Endothelial cell of umbilical vein (primary cell): Measurements from ENCODE around the gene MRPL53. TPM values are rescaled to one million over a fixed set of nuclear protein-coding genes. Genes with fewer than 3 reads are reported as not detected.

ENCODE experiments used
- BruUV-seq: library from RNA; stranded (reverse); fragments of 400-500 nt; replicated peaks from 2 replicates; lab custom pipeline; 2021; lab: Mats Ljungman, UMichigan
- CTCF ChIA-PET: fragments of 300-600, 350-600 bp; sonication (Branson Sonifier 250); formaldehyde crosslinking; loops from one replicate; lab custom pipeline; 2021; ENCODE audit warnings: antibody characterized with exemption, inconsistent platforms; lab: Charles Lee
- POLR2A ChIA-PET: fragments of 300-600, 350-600 bp; sonication (Branson Sonifier 250); formaldehyde crosslinking; loops from one replicate; lab custom pipeline; 2021; ENCODE audit warnings: antibody characterized with exemption, inconsistent platforms; lab: Charles Lee
- DNase-seq: peaks from one replicate; pipeline ENCODE4 v3.0.0-alpha.2; 2011; ENCODE audit warnings: low read depth, low spot score
- FAIRE-seq: peaks from 2 replicates; lab custom pipeline; 2011; peaks lifted over from hg19 to GRCh38; lab: Jason Lieb, UNC
- H2AFZ ChIP-seq: 2 replicates; pipeline ENCODE4 v1.6.0; 2012; ENCODE audit warnings: low read depth, low read length, control low read depth, inconsistent platforms
- H3K27ac ChIP-seq: 2 replicates; pipeline ENCODE4 v1.5.1; 2011; ENCODE audit warnings: low read depth, mild to moderate bottlenecking, control low read depth, low read length, moderate library complexity; ENCODE audit not compliant: insufficient read depth
- H3K27me3 ChIP-seq, 2 experiments: 2 replicates each; pipeline versions ENCODE4 v1.6.0 to v1.6.1; 2011; ENCODE audit warnings: low read length in 2 of 2, mixed read lengths in 1 of 2; ENCODE audit not compliant: control insufficient read depth in 2 of 2, insufficient read depth in 2 of 2
- H3K36me3 ChIP-seq, 2 experiments: 2 replicates in 1 of 2; 3 replicates in 1 of 2; pipeline ENCODE4 v1.5.1; 2011; ENCODE audit warnings: low read length in 2 of 2, mild to moderate bottlenecking in 1 of 2, moderate library complexity in 1 of 2; ENCODE audit not compliant: control insufficient read depth in 2 of 2, insufficient read depth in 2 of 2; ENCODE audit errors: extremely low read depth in 1 of 2
- H3K4me1 ChIP-seq: 3 replicates; pipeline ENCODE4 v1.5.1; 2011; ENCODE audit warnings: mild to moderate bottlenecking, low read length; ENCODE audit not compliant: control insufficient read depth, insufficient read depth; ENCODE audit errors: extremely low read depth
- H3K4me2 ChIP-seq: 2 replicates; pipeline ENCODE4 v1.6.1; 2011; ENCODE audit warnings: low read length, control low read depth, mixed read lengths; ENCODE audit not compliant: insufficient read depth
- H3K4me3 ChIP-seq, 3 experiments: fragments of 200-600 bp in 1 of 3; sonication (generic), shearing (Covaris generic) in 1 of 3; replicated peaks in 1 of 3; 2 replicates each; pipeline ENCODE4 v1.5.1; 2011 to 2016; ENCODE audit warnings: control low read depth in 3 of 3, low read length in 3 of 3, mild to moderate bottlenecking in 2 of 3, inconsistent platforms in 1 of 3, low read depth in 1 of 3, moderate library complexity in 1 of 3; ENCODE audit not compliant: insufficient read depth in 1 of 3
- H3K79me2 ChIP-seq: 2 replicates; pipeline ENCODE4 v1.6.0; 2012; ENCODE audit warnings: low read length, inconsistent platforms; ENCODE audit not compliant: control insufficient read depth, insufficient read depth
- H3K9ac ChIP-seq: replicated peaks from 2 replicates; pipeline ENCODE3; 2011; ENCODE audit warnings: low read length, control low read depth; ENCODE audit not compliant: insufficient read depth; ENCODE audit errors: extremely low read depth
- H3K9me1 ChIP-seq: replicated peaks from 3 replicates; pipeline ENCODE4 v1.6.0; 2011; ENCODE audit warnings: mild to moderate bottlenecking, low read length; ENCODE audit not compliant: control insufficient read depth, insufficient read depth; ENCODE audit errors: extremely low read depth
- H3K9me3 ChIP-seq: replicated peaks from 2 replicates; pipeline ENCODE4 v1.5.1; 2012; ENCODE audit warnings: low read length, inconsistent platforms; ENCODE audit not compliant: control insufficient read depth, insufficient read depth
- H4K20me1 ChIP-seq: replicated peaks from 2 replicates; pipeline ENCODE3; 2011; ENCODE audit warnings: mild to moderate bottlenecking, low read length; ENCODE audit not compliant: control insufficient read depth, insufficient read depth; ENCODE audit errors: extremely low read depth
- FOS ChIP-seq: IDR thresholded peaks from 2 replicates; pipeline ENCODE4 v1.6.1; 2011; ENCODE audit warnings: mild to moderate bottlenecking, low read length, moderate library complexity, borderline replicate concordance; ENCODE audit not compliant: insufficient read depth
- JUN ChIP-seq: IDR thresholded peaks from 2 replicates; pipeline ENCODE4 v1.6.1; 2011; ENCODE audit warnings: borderline replicate concordance, low read depth; ENCODE audit not compliant: insufficient read length, insufficient read depth
- POLR2AphosphoS5 ChIP-seq: IDR thresholded peaks from 2 replicates; pipeline ENCODE4 v1.6.1; 2012; ENCODE audit warnings: low read depth, mild to moderate bottlenecking, control low read depth, low read length, moderate library complexity; ENCODE audit not compliant: insufficient read depth
- dilution Hi-C: fragments of 300-500 bp; cut with MboI; formaldehyde crosslinking; loops from one replicate; pipeline ENCODE4 v1.15.0; 2019; ENCODE audit warnings: low sequenced_read_pairs; ENCODE audit not compliant: extremely low pct_ligation_motif_present
- intact Hi-C: fragments of 100-400 bp; cut with micrococcal nuclease; formaldehyde crosslinking; loops from one replicate; pipeline ENCODE4 v1.10.0; 2022
- polyA plus RNA-seq, 4 experiments: library from polyadenylated mRNA; depleted of rRNA in 3 of 4; stranded (reverse) in 3 of 4; unstranded in 1 of 4; fragments of >200 nt; gene quantifications; 2 replicates each; pipeline versions ENCODE4 v1.2.1 to v1.2.3, GENCODE V29; 2011 to 2012; ENCODE audit warnings: missing spikeins in 1 of 4
- total RNA-seq: library from RNA; stranded (reverse); gene quantifications from 2 replicates; pipeline ENCODE4 v1.2.3, GENCODE V29; 2021
- TF ChIP-seq, protein P1 (sequence below), 2 donors: IDR thresholded peaks; 1 replicate in 1 of 2; 2 replicates in 1 of 2; pipeline ENCODE4 v1.5.1; 2011; ENCODE audit warnings: low read length in 2 of 2, mild to moderate bottlenecking in 2 of 2, moderate library complexity in 2 of 2, control low read depth in 1 of 2, inconsistent platforms in 1 of 2, low read depth in 1 of 2; ENCODE audit not compliant: insufficient read depth in 1 of 2; ENCODE audit errors: extremely low read depth in 1 of 2

MRPL53 gene
- total and polyA plus RNA-seq, 2 donors (not counting 3 experiments of a cell fraction or from before 2014, with no cell fraction given), result 68.7 to 69.7 TPM

DNA sequence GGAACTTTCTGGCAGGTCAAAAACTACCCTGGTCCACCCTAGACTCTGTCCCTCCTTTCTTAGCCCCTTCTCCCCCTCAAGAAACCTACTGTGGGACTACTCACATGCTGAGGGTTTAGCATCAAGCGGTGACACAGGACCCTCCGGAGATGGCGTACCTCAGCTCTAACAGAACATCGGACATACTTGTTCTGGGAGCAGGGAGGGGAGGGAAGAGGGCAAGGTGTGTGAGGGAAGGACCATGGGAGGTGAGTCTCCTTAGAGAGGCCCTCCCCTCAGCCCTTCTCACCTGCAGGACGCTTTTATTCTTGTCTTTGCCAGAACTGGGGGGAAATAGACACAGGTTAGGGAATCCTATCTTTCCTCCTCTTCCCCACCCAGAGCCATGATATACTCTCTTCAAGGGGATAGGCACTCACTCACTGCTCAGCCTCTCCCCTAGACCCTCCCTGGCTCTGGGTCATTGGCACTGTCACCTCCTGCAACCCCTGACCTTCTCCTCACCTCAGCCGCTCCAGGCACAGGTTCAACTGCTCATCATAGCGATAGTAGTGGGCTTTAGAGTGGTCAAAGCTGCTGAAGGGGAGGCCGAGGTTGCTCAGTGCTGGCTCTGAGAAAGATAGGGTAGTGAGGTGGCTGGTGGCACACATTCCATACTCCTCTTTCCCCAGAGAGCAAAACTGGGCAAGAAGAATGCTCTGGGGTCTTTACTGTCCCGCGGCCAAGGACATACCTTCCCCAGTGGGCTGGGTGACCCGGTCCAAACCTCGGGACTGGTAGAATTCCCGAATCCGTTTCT is 33.2 kb upstream of the MRPL53 start:
- Histone ChIP-seq H3K27me3 (peaks cover 15 to 26% of the 10 kb centered on the region in 2 experiments), H3K9ac (no peak overlapping the region), H3K79me2 (peaks cover 4% of the 10 kb centered on the region), H3K9me1 (no peaks in the 10 kb centered on the region), H3K4me1 (peaks cover 29% of the 10 kb centered on the region), H3K4me2 (no peak overlapping the region), H4K20me1 (no peaks in the 10 kb centered on the region), H3K9me3 (no peaks in the 10 kb centered on the region), H3K27ac (no peak overlapping the region), H2AFZ (no peak overlapping the region), H3K4me3 (no peak overlapping the region), H3K36me3 (peaks cover 0 to 4% of the 10 kb centered on the region in 2 experiments)
- ChIA-PET POLR2A (interaction anchor here (0.6 kb wide), 1 partner anchor 48 kb away, joined by 4 read pairs; no protein-coding TSS in a partner anchor), CTCF (interaction anchor here (1.9 kb wide), 1 partner anchor 26 kb away, joined by 6 read pairs; no protein-coding TSS in a partner anchor)
- DNase-seq (no peak), FAIRE-seq (no peak)
- intact Hi-C loops (loop anchor here (2.0 kb wide), 1 partner anchor 49 kb away; the partner anchor contains the start of gene DOK1), dilution Hi-C loops (no loop called here)
- TF ChIP-seq POLR2AphosphoS5, result no peak
- no peak for TF ChIP-seq FOS
- no TSS peak for BruUV-seq

DNA sequence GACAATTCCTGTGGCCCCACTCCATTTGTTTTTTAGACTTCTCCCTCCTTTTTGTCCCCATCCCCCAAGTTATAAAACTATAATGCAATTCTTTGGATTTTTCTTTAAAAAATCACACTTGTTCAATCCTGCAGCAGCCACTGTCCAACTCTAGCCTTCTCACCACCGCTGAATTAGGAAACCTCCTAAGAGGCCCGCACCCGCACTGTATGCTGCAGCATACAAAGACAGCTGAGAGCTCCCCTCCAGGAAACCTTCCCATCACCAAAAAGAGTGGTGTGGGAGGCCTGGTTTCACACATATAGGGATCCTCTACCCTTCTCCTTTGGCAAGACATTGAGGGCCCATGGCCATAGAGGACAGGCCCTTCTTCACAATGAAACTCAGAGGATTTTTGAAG is 32.1 kb upstream of the MRPL53 start:
- no peaks in the 10 kb centered on the region for H3K9me3 ChIP-seq
- no peak overlapping the region for H2AFZ ChIP-seq
- H3K4me3 ChIP-seq, result no peak overlapping the region
- H3K27ac ChIP-seq, result no peak overlapping the region
- peaks cover 12 to 26% of the 10 kb centered on the region in 2 experiments for H3K27me3 ChIP-seq
- H3K4me2 ChIP-seq, result peak overlapping the region; percentile 62
- intact Hi-C loops, result loop anchor here (5.0 kb wide), 1 partner anchor 148 kb away; the partner anchor contains the start of gene SEMA4F
- no peaks in the 10 kb centered on the region for H4K20me1 ChIP-seq
- H3K9ac ChIP-seq, result no peak overlapping the region
- no peak for FAIRE-seq
- H3K4me1 ChIP-seq, result peaks cover 29% of the 10 kb centered on the region
- ChIA-PET POLR2A (interaction anchor here (1.0 to 1.3 kb wide), 2 partner anchors 21 to 46 kb away, joined by 4 read pairs; partner anchors contain the start of genes DQX1 and WBP1), CTCF (interaction anchor here (0.7 to 1.9 kb wide), 4 partner anchors 11 to 113 kb away, joined by 3 to 6 read pairs (median 4); partner anchors contain the start of gene MRPL53)
- H3K79me2 ChIP-seq, result peaks cover 4% of the 10 kb centered on the region
- no peaks in the 10 kb centered on the region for H3K9me1 ChIP-seq
- BruUV-seq, result no TSS peak
- dilution Hi-C loops, result no loop called here
- no peak for DNase-seq
- peaks cover 0 to 4% of the 10 kb centered on the region in 2 experiments for H3K36me3 ChIP-seq
- no peak for TF ChIP-seq FOS
- TF ChIP-seq JUN, result no peak
- no peak for TF ChIP-seq POLR2AphosphoS5
- TF ChIP-seq, protein P1, sequence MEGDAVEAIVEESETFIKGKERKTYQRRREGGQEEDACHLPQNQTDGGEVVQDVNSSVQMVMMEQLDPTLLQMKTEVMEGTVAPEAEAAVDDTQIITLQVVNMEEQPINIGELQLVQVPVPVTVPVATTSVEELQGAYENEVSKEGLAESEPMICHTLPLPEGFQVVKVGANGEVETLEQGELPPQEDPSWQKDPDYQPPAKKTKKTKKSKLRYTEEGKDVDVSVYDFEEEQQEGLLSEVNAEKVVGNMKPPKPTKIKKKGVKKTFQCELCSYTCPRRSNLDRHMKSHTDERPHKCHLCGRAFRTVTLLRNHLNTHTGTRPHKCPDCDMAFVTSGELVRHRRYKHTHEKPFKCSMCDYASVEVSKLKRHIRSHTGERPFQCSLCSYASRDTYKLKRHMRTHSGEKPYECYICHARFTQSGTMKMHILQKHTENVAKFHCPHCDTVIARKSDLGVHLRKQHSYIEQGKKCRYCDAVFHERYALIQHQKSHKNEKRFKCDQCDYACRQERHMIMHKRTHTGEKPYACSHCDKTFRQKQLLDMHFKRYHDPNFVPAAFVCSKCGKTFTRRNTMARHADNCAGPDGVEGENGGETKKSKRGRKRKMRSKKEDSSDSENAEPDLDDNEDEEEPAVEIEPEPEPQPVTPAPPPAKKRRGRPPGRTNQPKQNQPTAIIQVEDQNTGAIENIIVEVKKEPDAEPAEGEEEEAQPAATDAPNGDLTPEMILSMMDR (IDR thresholded peaks at IDR 0.05; ENCODE audit: extremely low read depth in 1 of 2, insufficient read depth in 1 of 2, low read depth in 1 of 2, low read length in 2 of 2), result no peak
